Measurements from ENCODE around the gene RBM20.

GRCh38 chr10:110857265-110858171, 213.4 kb downstream of the RBM20 start:
- TF ChIP-seq CTCF (IDR thresholded peaks at IDR 0.05; ENCODE audit: insufficient read depth, low read length): no peak
- TF ChIP-seq POLR2AphosphoS5 (IDR thresholded peaks at IDR 0.05; ENCODE audit: low read depth): peak; percentile 62; the same call in 1 of the 2 replicates
- TF ChIP-seq SPI1 (IDR thresholded peaks at IDR 0.05; ENCODE audit: borderline replicate concordance, low read depth): no peak
- no peak for TF ChIP-seq GABPA (IDR thresholded peaks at IDR 0.05; ENCODE audit: low read depth)
